ENCODE results near the gene ORM2. TPM values are rescaled to one million over a fixed set of nuclear protein-coding genes. Genes with fewer than 3 reads are reported as not detected.
"Not testable (repeated sequence)": the region's sequence is repeated elsewhere in the genome, so short reads cannot be mapped to it uniquely, and the experiment has no call there.

The ORM2 gene
- total and polyA plus RNA-seq, 2 of the 13 experiments (the other 11 are each of a cell fraction or from before 2014, with no cell fraction given) = 565 to 824 TPM

DNA sequence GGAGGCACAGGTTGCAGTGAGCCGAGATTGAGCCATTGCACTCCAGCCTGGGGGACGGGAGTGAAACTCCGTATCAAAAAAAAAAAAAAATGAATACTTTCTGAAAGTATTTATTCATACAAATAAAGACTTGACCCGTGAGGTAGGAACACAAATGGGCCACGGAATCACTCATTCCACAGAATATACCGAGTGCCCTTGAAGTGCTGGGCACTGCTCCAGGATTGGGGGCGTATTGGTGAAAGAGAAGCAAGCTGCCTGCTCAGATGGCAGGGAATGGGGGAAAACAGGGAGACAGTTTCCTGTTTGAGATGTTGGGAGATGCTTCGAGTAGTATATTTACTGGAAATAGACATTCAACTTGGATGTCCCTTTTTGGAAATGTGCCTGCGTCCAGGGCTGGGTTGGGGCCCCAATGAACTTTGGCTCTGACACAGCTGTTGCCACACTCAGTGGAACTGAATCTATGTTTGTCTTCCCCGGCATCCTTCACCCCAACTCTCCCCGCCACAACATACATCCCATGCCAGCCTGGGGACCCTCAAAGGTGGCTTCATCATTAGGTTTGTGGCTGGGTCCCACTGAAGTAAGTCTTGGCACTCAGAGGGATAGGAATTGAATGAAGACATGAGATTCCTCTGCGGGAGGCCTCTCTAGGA lies 7.4 kb upstream of the ORM2 start (continued):
- TF ChIP-seq, protein P1, sequence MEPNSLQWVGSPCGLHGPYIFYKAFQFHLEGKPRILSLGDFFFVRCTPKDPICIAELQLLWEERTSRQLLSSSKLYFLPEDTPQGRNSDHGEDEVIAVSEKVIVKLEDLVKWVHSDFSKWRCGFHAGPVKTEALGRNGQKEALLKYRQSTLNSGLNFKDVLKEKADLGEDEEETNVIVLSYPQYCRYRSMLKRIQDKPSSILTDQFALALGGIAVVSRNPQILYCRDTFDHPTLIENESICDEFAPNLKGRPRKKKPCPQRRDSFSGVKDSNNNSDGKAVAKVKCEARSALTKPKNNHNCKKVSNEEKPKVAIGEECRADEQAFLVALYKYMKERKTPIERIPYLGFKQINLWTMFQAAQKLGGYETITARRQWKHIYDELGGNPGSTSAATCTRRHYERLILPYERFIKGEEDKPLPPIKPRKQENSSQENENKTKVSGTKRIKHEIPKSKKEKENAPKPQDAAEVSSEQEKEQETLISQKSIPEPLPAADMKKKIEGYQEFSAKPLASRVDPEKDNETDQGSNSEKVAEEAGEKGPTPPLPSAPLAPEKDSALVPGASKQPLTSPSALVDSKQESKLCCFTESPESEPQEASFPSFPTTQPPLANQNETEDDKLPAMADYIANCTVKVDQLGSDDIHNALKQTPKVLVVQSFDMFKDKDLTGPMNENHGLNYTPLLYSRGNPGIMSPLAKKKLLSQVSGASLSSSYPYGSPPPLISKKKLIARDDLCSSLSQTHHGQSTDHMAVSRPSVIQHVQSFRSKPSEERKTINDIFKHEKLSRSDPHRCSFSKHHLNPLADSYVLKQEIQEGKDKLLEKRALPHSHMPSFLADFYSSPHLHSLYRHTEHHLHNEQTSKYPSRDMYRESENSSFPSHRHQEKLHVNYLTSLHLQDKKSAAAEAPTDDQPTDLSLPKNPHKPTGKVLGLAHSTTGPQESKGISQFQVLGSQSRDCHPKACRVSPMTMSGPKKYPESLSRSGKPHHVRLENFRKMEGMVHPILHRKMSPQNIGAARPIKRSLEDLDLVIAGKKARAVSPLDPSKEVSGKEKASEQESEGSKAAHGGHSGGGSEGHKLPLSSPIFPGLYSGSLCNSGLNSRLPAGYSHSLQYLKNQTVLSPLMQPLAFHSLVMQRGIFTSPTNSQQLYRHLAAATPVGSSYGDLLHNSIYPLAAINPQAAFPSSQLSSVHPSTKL (CRISPR knock-in tag; IDR thresholded peaks at IDR 0.05) = 0 out of 2 replicates have a peak, but pooled peaks have one; percentile 17
- TF ChIP-seq ELF3 (CRISPR knock-in tag; IDR thresholded peaks at IDR 0.05) = 0 out of 2 replicates have a peak, but pooled peaks have one; percentile 21
- TF ChIP-seq ZNF264 (CRISPR knock-in tag; IDR thresholded peaks at IDR 0.05) = peak; percentile 88
- peak; percentile 59; the same call in 1 of the 2 replicates for TF ChIP-seq HNF4G (IDR thresholded peaks at IDR 0.05; ENCODE audit: borderline replicate concordance, low read depth, low read length)
- TF ChIP-seq HNF4G (CRISPR knock-in tag; IDR thresholded peaks at IDR 0.05; ENCODE audit: borderline replicate concordance, low read depth) = not testable (repeated sequence)
- TF ChIP-seq, protein P2, sequence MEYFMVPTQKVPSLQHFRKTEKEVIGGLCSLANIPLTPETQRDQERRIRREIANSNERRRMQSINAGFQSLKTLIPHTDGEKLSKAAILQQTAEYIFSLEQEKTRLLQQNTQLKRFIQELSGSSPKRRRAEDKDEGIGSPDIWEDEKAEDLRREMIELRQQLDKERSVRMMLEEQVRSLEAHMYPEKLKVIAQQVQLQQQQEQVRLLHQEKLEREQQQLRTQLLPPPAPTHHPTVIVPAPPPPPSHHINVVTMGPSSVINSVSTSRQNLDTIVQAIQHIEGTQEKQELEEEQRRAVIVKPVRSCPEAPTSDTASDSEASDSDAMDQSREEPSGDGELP (IDR thresholded peaks at IDR 0.05; ENCODE audit: borderline replicate concordance, low read depth) = peak; percentile 74; the same call in 1 of the 2 replicates
- TF ChIP-seq, protein P3, sequence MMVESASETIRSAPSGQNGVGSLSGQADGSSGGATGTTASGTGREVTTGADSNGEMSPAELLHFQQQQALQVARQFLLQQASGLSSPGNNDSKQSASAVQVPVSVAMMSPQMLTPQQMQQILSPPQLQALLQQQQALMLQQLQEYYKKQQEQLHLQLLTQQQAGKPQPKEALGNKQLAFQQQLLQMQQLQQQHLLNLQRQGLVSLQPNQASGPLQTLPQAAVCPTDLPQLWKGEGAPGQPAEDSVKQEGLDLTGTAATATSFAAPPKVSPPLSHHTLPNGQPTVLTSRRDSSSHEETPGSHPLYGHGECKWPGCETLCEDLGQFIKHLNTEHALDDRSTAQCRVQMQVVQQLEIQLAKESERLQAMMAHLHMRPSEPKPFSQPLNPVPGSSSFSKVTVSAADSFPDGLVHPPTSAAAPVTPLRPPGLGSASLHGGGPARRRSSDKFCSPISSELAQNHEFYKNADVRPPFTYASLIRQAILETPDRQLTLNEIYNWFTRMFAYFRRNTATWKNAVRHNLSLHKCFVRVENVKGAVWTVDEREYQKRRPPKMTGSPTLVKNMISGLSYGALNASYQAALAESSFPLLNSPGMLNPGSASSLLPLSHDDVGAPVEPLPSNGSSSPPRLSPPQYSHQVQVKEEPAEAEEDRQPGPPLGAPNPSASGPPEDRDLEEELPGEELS (CRISPR knock-in tag; IDR thresholded peaks at IDR 0.05) = peak; percentile 70
- TF ChIP-seq DMAP1 (CRISPR knock-in tag; IDR thresholded peaks at IDR 0.05) = peak; percentile 24; the same call in 1 of the 2 replicates
- TF ChIP-seq RXRA (CRISPR knock-in tag; IDR thresholded peaks at IDR 0.05) = peak; percentile 28; the same call in 1 of the 2 replicates
- TF ChIP-seq ASH2L (IDR thresholded peaks at IDR 0.05; ENCODE audit: insufficient read length, low read depth, low read length) = peak; percentile 17
- TF ChIP-seq KDM6A (CRISPR knock-in tag; IDR thresholded peaks at IDR 0.05; ENCODE audit: low read depth) = peak; percentile 74; the same call in 1 of the 2 replicates

Measured in HepG2 (cell line).